Endodermal cell (in vitro differentiated cells): Measurements from ENCODE around the gene SHQ1. TPM values are rescaled to one million over a fixed set of nuclear protein-coding genes. Genes with fewer than 3 reads are reported as not detected.
"Not testable (repeated sequence)": the region's sequence is repeated elsewhere in the genome, so short reads cannot be mapped to it uniquely, and the experiment has no call there.

Experiments used
- DNase-seq: peaks from one replicate; pipeline ENCODE4 v3.0.0-alpha.2; 2017
- H3K27ac ChIP-seq: 2 replicates; pipeline ENCODE4 v1.5.1; 2013; ENCODE audit warnings: mild to moderate bottlenecking, low read depth, low read length, moderate library complexity
- H3K27me3 ChIP-seq: 2 replicates; pipeline ENCODE4 v1.6.1; 2013; ENCODE audit warnings: mild to moderate bottlenecking, low read length, moderate library complexity; ENCODE audit not compliant: insufficient read depth, control insufficient read depth, poor library complexity, severe bottlenecking
- H3K36me3 ChIP-seq: 2 replicates; pipeline ENCODE4 v1.7.0; 2013; ENCODE audit warnings: mild to moderate bottlenecking, low read length, moderate library complexity; ENCODE audit not compliant: control insufficient read depth, insufficient read depth
- H3K4me1 ChIP-seq: one replicate; pipeline ENCODE4 v1.7.0; 2013; ENCODE audit warnings: low read length; ENCODE audit not compliant: control insufficient read depth, insufficient read depth
- H3K4me3 ChIP-seq: 2 replicates; pipeline ENCODE4 v1.5.1; 2013; ENCODE audit warnings: mild to moderate bottlenecking, low read length, moderate library complexity
- H3K9ac ChIP-seq: 2 replicates; pipeline ENCODE4 v1.6.1; 2013; ENCODE audit warnings: mild to moderate bottlenecking, low read length, moderate library complexity; ENCODE audit not compliant: poor library complexity, severe bottlenecking; ENCODE audit errors: extremely low read depth
- H3K9me3 ChIP-seq: 2 replicates; pipeline ENCODE4 v1.6.1; 2013; ENCODE audit warnings: mild to moderate bottlenecking, low read length, moderate library complexity; ENCODE audit not compliant: control insufficient read depth
- H3K27ac Mint-ChIP-seq: 2 replicates; pipeline ENCODE4 v1.8.0; 2020; ENCODE audit warnings: mixed read lengths
- H3K27me3 Mint-ChIP-seq: 2 replicates; pipeline ENCODE4 v1.8.0; 2021; ENCODE audit warnings: mild to moderate bottlenecking, mixed read lengths; ENCODE audit not compliant: insufficient read depth
- H3K36me3 Mint-ChIP-seq: 2 replicates; pipeline ENCODE4 v1.8.0; 2020; ENCODE audit warnings: low read depth, mixed read lengths
- H3K4me1 Mint-ChIP-seq: 2 replicates; pipeline ENCODE4 v1.8.0; 2020; ENCODE audit warnings: mixed read lengths
- H3K4me3 Mint-ChIP-seq: 2 replicates; pipeline ENCODE4 v1.8.0; 2020; ENCODE audit warnings: mild to moderate bottlenecking, moderate library complexity, mixed read lengths
- H3K9me3 Mint-ChIP-seq: 2 replicates; pipeline ENCODE4 v1.8.0; 2020; ENCODE audit warnings: mild to moderate bottlenecking, mixed read lengths
- CTCF ChIP-seq: fragments of 200-600 bp; sonication (generic); conservative IDR thresholded peaks from 2 replicates; pipeline ENCODE4 v1.5.0; 2021; ENCODE audit warnings: antibody characterized with exemption, mild to moderate bottlenecking
- WGBS, 2 experiments: methylation state at CpG; one replicate each; pipeline versions ENCODE4 v1.1.5 to v1.1.7; 2013; ENCODE audit warnings: missing lambda C conversion rate in 2 of 2, mixed read lengths in 1 of 2; ENCODE audit not compliant: insufficient coverage in 1 of 2, insufficient read length in 1 of 2; 5-methylcytosine and 5-hydroxymethylcytosine counted together
- total RNA-seq, 2 donors: library from RNA; stranded (reverse); fragmentation: NEBNext Ultra II Directional in 1 of 2; extraction: Animal tissue kit (Norgen Biotek cat#: 25700) in 1 of 2; gene quantifications; 2 replicates in 1 of 2; 3 replicates in 1 of 2; pipeline ENCODE4 v1.2.1, GENCODE V29; 2021

SHQ1 gene
- total RNA-seq, 2 donors from 2014 or later: 28.2 to 28.4 TPM

- peaks cover 27% of the 10 kb centered on the region for H3K36me3 Mint-ChIP-seq
- peaks cover 20% of the 10 kb centered on the region for H3K4me1 Mint-ChIP-seq
- no peaks in the 10 kb centered on the region for H3K27me3 ChIP-seq
- peaks cover 22% of the 10 kb centered on the region for H3K36me3 ChIP-seq
- H3K9ac ChIP-seq: no peak overlapping the region
- H3K9me3 ChIP-seq: no peaks in the 10 kb centered on the region
- H3K4me1 ChIP-seq: peaks cover 6% of the 10 kb centered on the region
- no peak overlapping the region for H3K27ac Mint-ChIP-seq
- WGBS, 2 experiments: 100% methylated on average over 2 to 3 of the region's 3 CpGs
- H3K27me3 Mint-ChIP-seq: no peaks in the 10 kb centered on the region
- DNase-seq: no peak
- H3K4me3 Mint-ChIP-seq: no peak overlapping the region
- H3K27ac ChIP-seq: no peak overlapping the region
- no peak overlapping the region for H3K4me3 ChIP-seq
- TF ChIP-seq CTCF: no peak
- H3K9me3 Mint-ChIP-seq: peaks cover 2% of the 10 kb centered on the region
These were observed 54.2 kb downstream of the SHQ1 start for GRCh38 chr3:72794079-72794478.

GRCh38 chr3:72791161-72791560 lies 57.1 kb downstream of the SHQ1 start:
- H3K36me3 ChIP-seq: peaks cover 23% of the 10 kb centered on the region
- H3K9me3 ChIP-seq: no peaks in the 10 kb centered on the region
- H3K4me3 Mint-ChIP-seq: no peak overlapping the region
- peaks cover 34% of the 10 kb centered on the region for H3K36me3 Mint-ChIP-seq
- H3K4me1 Mint-ChIP-seq: peaks cover 8% of the 10 kb centered on the region
- no peaks in the 10 kb centered on the region for H3K27me3 Mint-ChIP-seq
- H3K27ac ChIP-seq: no peak overlapping the region
- H3K9ac ChIP-seq: no peak overlapping the region
- WGBS, 2 experiments: 80 to 90% methylated on average over 1 of the region's 1 CpG
- no peak for DNase-seq
- no peak for TF ChIP-seq CTCF
- H3K4me1 ChIP-seq: no peaks in the 10 kb centered on the region
- no peak overlapping the region for H3K4me3 ChIP-seq
- peak overlapping the region; percentile 70 for H3K27ac Mint-ChIP-seq
- H3K9me3 Mint-ChIP-seq: peaks cover 16% of the 10 kb centered on the region
- no peaks in the 10 kb centered on the region for H3K27me3 ChIP-seq

GRCh38 chr3:72789786-72790185 lies 58.5 kb downstream of the SHQ1 start:
- no peak for DNase-seq
- no peak overlapping the region for H3K27ac ChIP-seq
- Mint-ChIP-seq H3K9me3 (peaks cover 16% of the 10 kb centered on the region), H3K36me3 (peaks cover 26% of the 10 kb centered on the region), H3K4me1 (peaks cover 8% of the 10 kb centered on the region), H3K27me3 (no peaks in the 10 kb centered on the region), H3K27ac (no peak overlapping the region), H3K4me3 (no peak overlapping the region)
- peaks cover 28% of the 10 kb centered on the region for H3K36me3 ChIP-seq
- no peak overlapping the region for H3K4me3 ChIP-seq
- H3K9ac ChIP-seq: no peak overlapping the region
- H3K9me3 ChIP-seq: no peaks in the 10 kb centered on the region
- WGBS, 2 experiments: 100% methylated on average over 1 of the region's 1 CpG
- no peaks in the 10 kb centered on the region for H3K4me1 ChIP-seq
- TF ChIP-seq CTCF: no peak
- H3K27me3 ChIP-seq: no peaks in the 10 kb centered on the region

- Mint-ChIP-seq H3K9me3 (peaks cover 16% of the 10 kb centered on the region), H3K36me3 (peaks cover 26% of the 10 kb centered on the region), H3K4me1 (peaks cover 11% of the 10 kb centered on the region)
- H3K4me3 ChIP-seq, H3K4me3 Mint-ChIP-seq, H3K9me3 ChIP-seq, H3K27me3 Mint-ChIP-seq, H3K4me1 ChIP-seq, H3K27ac ChIP-seq, H3K27me3 ChIP-seq, H3K9ac ChIP-seq, H3K27ac Mint-ChIP-seq, DNase-seq: not testable (repeated sequence)
- H3K36me3 ChIP-seq: peaks cover 37% of the 10 kb centered on the region
- 96 to 97% methylated on average over 6 to 27 of the region's 27 CpGs for WGBS, 2 experiments
These were observed 60.0 kb downstream of the SHQ1 start for GRCh38 chr3:72788232-72788631.
